ENCODE results near the gene COL21A1. TPM values are rescaled to one million over a fixed set of nuclear protein-coding genes. Genes with fewer than 3 reads are reported as not detected.

Gene COL21A1
- total RNA-seq, 3 donors from 2014 or later: 0.80 to 2.9 (median 1.5) TPM

GRCh38 chr6:56214703-56215101 is 32.7 kb downstream of the COL21A1 start:
- H3K4me3 ChIP-seq: no peak overlapping the region
- no peak overlapping the region for H3K27ac ChIP-seq
- intact Hi-C loops (cut with DNase I; ENCODE audit: low total_unique reads): no loop called here
- H3K27me3 ChIP-seq: no peaks in the 10 kb centered on the region
- no peaks in the 10 kb centered on the region for H3K36me3 ChIP-seq
- DNase-seq (ENCODE audit: low spot score in 2 of 2): no peak
- H3K9me3 ChIP-seq: no peaks in the 10 kb centered on the region
- TF ChIP-seq CTCF (IDR thresholded peaks at IDR 0.05) (no peak), POLR2A (IDR thresholded peaks at IDR 0.05) (no peak), POLR2AphosphoS5 (IDR thresholded peaks at IDR 0.05) (no peak)
- H3K4me1 ChIP-seq: no peaks in the 10 kb centered on the region

- no peaks in the 10 kb centered on the region for H3K9me3 ChIP-seq
- intact Hi-C loops (cut with DNase I; ENCODE audit: low total_unique reads): no loop called here
- H3K4me3 ChIP-seq: no peak overlapping the region
- H3K4me1 ChIP-seq: no peaks in the 10 kb centered on the region
- no peak overlapping the region for H3K27ac ChIP-seq
- H3K27me3 ChIP-seq: no peaks in the 10 kb centered on the region
- no peaks in the 10 kb centered on the region for H3K36me3 ChIP-seq
- no peak for DNase-seq (ENCODE audit: low spot score in 2 of 2)
- TF ChIP-seq POLR2AphosphoS5 (IDR thresholded peaks at IDR 0.05): no peak
- no peak for TF ChIP-seq POLR2A (IDR thresholded peaks at IDR 0.05)
- no peak for TF ChIP-seq CTCF (IDR thresholded peaks at IDR 0.05)
Observed at GRCh38 chr6:56214041-56214702, 33.2 kb downstream of the COL21A1 start.

- intact Hi-C loops (cut with DNase I; ENCODE audit: low total_unique reads): no loop called here
- Histone ChIP-seq H3K36me3 (no peaks in the 10 kb centered on the region), H3K27me3 (no peaks in the 10 kb centered on the region), H3K9me3 (no peaks in the 10 kb centered on the region), H3K27ac (no peak overlapping the region), H3K4me3 (no peak overlapping the region), H3K4me1 (no peaks in the 10 kb centered on the region)
- DNase-seq (ENCODE audit: low spot score in 2 of 2): no peak
- TF ChIP-seq POLR2AphosphoS5 (IDR thresholded peaks at IDR 0.05): no peak
- TF ChIP-seq CTCF (IDR thresholded peaks at IDR 0.05): no peak
- no peak for TF ChIP-seq POLR2A (IDR thresholded peaks at IDR 0.05)
Observed at GRCh38 chr6:56211724-56212123, 35.7 kb downstream of the COL21A1 start.

GRCh38 chr6:56204134-56204533 is 43.2 kb downstream of the COL21A1 start:
- Histone ChIP-seq H3K27ac (no peak overlapping the region), H3K27me3 (no peaks in the 10 kb centered on the region), H3K4me1 (no peaks in the 10 kb centered on the region), H3K9me3 (no peaks in the 10 kb centered on the region), H3K4me3 (no peak overlapping the region), H3K36me3 (no peaks in the 10 kb centered on the region)
- intact Hi-C loops (cut with DNase I; ENCODE audit: low total_unique reads): no loop called here
- DNase-seq (ENCODE audit: low spot score in 2 of 2): no peak
- no peak for TF ChIP-seq CTCF (IDR thresholded peaks at IDR 0.05)

GRCh38 chr6:56199956-56200355 is 47.4 kb downstream of the COL21A1 start:
- Histone ChIP-seq H3K9me3 (peaks cover 0 to 23% of the 10 kb centered on the region in 2 donors), H3K27me3 (no peaks in the 10 kb centered on the region), H3K36me3 (no peaks in the 10 kb centered on the region), H3K4me1 (no peaks in the 10 kb centered on the region), H3K4me3 (no peak overlapping the region), H3K27ac (no peak overlapping the region)
- intact Hi-C loops (cut with DNase I; ENCODE audit: low total_unique reads): no loop called here
- TF ChIP-seq CTCF (IDR thresholded peaks at IDR 0.05) (no peak), POLR2A (IDR thresholded peaks at IDR 0.05) (no peak), POLR2AphosphoS5 (IDR thresholded peaks at IDR 0.05) (no peak)
- no peak for DNase-seq (ENCODE audit: low spot score in 2 of 2)

All from breast epithelium (tissue), 4 donors.